ENCODE results near the gene EOLA1. TPM values are rescaled to one million over a fixed set of nuclear protein-coding genes. Genes with fewer than 3 reads are reported as not detected.
"Not testable (repeated sequence)": the region's sequence is repeated elsewhere in the genome, so short reads cannot be mapped to it uniquely, and the experiment has no call there.

Gene EOLA1
- total and polyA plus RNA-seq, 7 donors, result 23.9 to 36.6 (median 24.8) TPM

DNA sequence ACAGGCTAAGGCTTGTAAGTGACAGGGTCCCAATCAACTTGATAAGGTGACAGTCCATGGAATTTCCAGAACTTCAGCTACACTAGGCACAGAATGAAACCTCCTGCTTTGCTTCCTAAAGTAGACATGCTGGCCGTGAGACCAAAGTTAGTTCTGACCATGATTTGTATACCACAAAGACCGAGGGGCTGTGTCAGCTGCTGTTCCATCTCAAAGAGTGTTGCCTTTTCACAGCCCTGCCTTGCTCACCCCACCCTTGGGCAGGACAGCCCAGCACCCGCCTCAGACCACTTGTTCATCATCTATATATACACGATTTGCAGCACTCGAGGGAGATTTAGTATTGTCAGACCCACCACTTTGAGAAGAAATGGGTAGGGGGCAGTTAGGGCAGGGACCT is 41.0 kb upstream of the EOLA1 start:
- DNase-seq, result no peak
- Histone ChIP-seq H3K27ac (no peak overlapping the region), H3K27me3 (ENCODE audit: insufficient read depth in 3 of 3, low read length in 2 of 3) (no peaks in the 10 kb centered on the region), H3K36me3 (ENCODE audit: insufficient read depth in 1 of 2, low read depth in 1 of 2) (peaks cover 2 to 55% of the 10 kb centered on the region in 2 donors), H3K4me1 (peaks cover 3% of the 10 kb centered on the region), H3K9me3 (no peaks in the 10 kb centered on the region), H3K4me3 (no peak overlapping the region)
- ATAC-seq, result no peak
- TF ChIP-seq, protein P1, sequence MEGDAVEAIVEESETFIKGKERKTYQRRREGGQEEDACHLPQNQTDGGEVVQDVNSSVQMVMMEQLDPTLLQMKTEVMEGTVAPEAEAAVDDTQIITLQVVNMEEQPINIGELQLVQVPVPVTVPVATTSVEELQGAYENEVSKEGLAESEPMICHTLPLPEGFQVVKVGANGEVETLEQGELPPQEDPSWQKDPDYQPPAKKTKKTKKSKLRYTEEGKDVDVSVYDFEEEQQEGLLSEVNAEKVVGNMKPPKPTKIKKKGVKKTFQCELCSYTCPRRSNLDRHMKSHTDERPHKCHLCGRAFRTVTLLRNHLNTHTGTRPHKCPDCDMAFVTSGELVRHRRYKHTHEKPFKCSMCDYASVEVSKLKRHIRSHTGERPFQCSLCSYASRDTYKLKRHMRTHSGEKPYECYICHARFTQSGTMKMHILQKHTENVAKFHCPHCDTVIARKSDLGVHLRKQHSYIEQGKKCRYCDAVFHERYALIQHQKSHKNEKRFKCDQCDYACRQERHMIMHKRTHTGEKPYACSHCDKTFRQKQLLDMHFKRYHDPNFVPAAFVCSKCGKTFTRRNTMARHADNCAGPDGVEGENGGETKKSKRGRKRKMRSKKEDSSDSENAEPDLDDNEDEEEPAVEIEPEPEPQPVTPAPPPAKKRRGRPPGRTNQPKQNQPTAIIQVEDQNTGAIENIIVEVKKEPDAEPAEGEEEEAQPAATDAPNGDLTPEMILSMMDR (IDR thresholded peaks at IDR 0.05), result no peak
- WGBS, 3 donors, result 56 to 78% (median 69%) methylated on average over 5 of the region's 5 CpGs
- intact Hi-C loops (cut with DNase I), result loop anchor here in 1 of 2 donors (10.0 kb wide), 2 partner anchors 135 to 545 kb away; partner anchors contain the start of gene TMEM185A

DNA sequence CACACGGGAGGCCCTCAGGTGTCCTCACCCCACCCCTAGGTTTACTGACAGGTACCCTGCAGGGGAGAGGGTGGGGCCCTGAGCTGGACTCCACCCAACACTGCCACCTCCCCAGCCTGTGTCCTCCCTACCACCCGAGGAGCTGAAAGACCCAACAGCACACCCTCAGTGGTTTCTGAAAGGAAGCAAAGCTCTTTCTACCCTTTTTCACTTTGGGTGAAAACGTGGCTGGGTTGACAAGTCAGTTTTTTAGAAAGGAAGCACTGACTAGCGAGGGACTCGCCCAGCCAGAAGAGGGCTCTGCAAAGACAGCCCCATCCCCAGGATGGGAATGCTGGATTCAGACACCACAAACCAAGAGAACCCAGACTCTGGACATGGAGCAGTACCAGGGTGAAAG is 37.9 kb upstream of the EOLA1 start:
- not testable (repeated sequence) for ATAC-seq; DNase-seq; H3K27me3 ChIP-seq (ENCODE audit: insufficient read depth in 3 of 3, low read length in 2 of 3); H3K4me3 ChIP-seq; H3K27ac ChIP-seq; H3K4me1 ChIP-seq; H3K9me3 ChIP-seq
- intact Hi-C loops (cut with DNase I), result loop anchor here in 1 of 2 donors (10.0 kb wide), 2 partner anchors 132 to 542 kb away; partner anchors contain the start of gene TMEM185A
- 66 to 83% (median 72%) methylated on average over 4 to 5 of the region's 5 CpGs for WGBS, 3 donors
- peaks cover 0 to 25% of the 10 kb centered on the region in 2 donors for H3K36me3 ChIP-seq (ENCODE audit: insufficient read depth in 1 of 2, low read depth in 1 of 2)

DNA sequence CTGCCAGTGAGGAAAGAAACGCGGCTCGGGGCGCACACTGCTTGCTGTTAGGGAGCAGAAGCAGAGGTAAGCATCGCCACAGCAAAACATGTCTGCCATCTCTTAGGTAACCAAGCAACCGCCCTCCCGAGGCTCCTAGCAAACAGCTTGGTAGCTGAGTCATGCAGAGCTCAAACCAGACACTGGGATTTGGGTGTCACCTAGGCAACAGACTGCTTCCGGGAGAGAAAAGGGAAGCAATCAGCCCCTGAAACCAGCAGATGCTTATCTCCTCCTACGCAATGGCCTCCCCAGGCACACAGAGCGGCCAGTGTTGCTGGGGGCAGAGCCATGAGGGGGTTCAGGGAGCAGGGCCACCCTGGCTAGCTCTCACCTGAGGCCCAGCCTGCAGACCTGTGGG is 37.4 kb upstream of the EOLA1 start:
- ATAC-seq (peak in 3 of 4 donors; percentile 22 to 40 (median 23)), DNase-seq (peak in 1 of 2 donors; percentile 44)
- H3K27ac ChIP-seq; H3K9me3 ChIP-seq; H3K27me3 ChIP-seq (ENCODE audit: insufficient read depth in 3 of 3, low read length in 2 of 3); H3K4me1 ChIP-seq; H3K4me3 ChIP-seq: not testable (repeated sequence)
- WGBS, 3 donors, result 46 to 61% (median 50%) methylated on average over 1 to 6 of the region's 10 CpGs
- H3K36me3 ChIP-seq (ENCODE audit: insufficient read depth in 1 of 2, low read depth in 1 of 2), result peaks cover 0 to 22% of the 10 kb centered on the region in 2 donors
- intact Hi-C loops (cut with DNase I), result loop anchor here in 1 of 2 donors (10.0 kb wide), 2 partner anchors 131 to 541 kb away; partner anchors contain the start of gene TMEM185A

DNA sequence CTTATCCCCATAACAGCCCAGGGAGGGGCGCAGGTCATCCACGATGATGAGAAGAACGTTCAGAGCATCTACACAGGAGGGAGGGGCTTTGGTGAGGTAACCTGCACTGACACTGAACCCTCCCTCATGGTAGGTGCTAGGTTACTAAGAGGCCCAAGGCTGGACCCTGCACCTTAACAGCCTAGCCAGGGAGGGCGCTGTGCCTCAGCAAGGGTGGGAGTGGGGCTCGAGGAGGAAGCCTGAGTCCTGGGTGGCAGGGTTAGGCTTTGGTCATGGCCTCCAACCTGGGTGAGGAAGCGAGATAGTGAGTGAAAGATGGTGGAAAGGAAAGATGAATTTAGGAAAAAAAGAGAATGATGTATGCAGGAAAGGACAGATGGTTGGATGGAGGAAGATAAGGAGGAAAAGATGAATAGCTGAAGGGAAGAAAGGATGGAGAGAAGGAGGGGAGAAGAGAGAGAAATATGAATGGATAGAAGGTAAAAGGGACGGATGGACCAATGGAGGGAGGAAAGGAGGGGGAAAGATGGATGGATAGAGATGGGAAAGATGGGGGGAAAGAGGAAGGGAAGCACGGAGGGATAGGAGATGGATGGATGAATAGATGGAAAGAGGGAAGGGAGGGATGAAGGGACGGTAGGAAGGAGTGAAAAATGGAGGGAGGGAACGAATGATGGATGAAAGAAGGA is 36.4 kb upstream of the EOLA1 start:
- 35 to 49% (median 48%) methylated on average over 10 of the region's 10 CpGs for WGBS, 3 donors
- Histone ChIP-seq H3K4me1 (peaks cover 3% of the 10 kb centered on the region), H3K27ac (peak overlapping the region; percentile 87), H3K36me3 (ENCODE audit: insufficient read depth in 1 of 2, low read depth in 1 of 2) (peaks cover 0 to 22% of the 10 kb centered on the region in 2 donors), H3K9me3 (no peaks in the 10 kb centered on the region), H3K4me3 (peak overlapping the region; percentile 76), H3K27me3 (ENCODE audit: insufficient read depth in 3 of 3, low read length in 2 of 3) (no peaks in the 10 kb centered on the region)
- TF ChIP-seq, protein P1 (IDR thresholded peaks at IDR 0.05), result no peak
- ATAC-seq (peak in 3 of 4 donors; percentile 23 to 42 (median 26)), DNase-seq (no peak)
- intact Hi-C loops (cut with DNase I), result loop anchor here in 1 of 2 donors (10.0 kb wide), 2 partner anchors 130 to 540 kb away; partner anchors contain the start of gene TMEM185A

DNA sequence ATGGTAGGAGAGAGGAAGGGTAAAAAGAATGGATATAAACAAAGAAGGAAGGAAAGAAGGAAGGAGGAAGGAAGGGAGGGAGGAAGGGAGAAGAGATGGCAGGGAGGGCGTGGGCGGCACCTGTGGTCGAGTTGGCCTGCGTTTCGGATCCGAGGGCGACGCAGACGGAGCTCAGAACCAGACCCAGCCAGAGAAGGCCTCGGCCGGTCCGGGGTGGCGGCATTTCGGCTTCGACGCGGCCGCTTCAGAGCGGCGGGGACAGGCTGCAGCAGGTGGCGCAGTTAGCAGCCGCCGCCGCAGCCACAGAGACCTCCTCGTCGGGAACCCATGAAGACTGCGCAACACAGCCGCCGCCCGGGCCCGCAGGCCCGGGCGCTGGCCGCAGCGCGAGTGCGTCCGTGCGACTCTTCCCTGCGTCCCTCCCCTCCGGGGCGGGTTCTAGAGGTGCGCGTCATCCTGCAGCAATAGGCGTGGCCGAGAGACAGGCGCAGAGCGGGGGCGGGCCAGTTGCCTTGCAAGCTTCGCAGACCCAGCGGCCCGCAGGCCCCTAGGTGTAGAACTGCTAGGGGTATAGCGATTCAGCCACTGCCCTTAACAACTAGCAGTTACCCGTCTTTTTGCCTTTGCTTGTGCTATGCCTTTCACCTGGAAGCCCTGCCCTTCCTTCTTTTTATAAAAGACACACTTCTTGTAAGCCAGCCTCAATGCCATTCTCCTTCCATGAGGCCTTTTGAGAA is 35.7 kb upstream of the EOLA1 start, which contains the start of gene IDS:
IDS (minus strand) TSS at position 392 of the 737 bp plus-strand sequence; CDS start at position 223, 169 bp downstream.
- H3K4me3 ChIP-seq, result peak within 1 kb of the TSS; percentile 76
- no peaks in the 10 kb centered on the region for H3K27me3 ChIP-seq (ENCODE audit: insufficient read depth in 3 of 3, low read length in 2 of 3)
- H3K36me3 ChIP-seq (ENCODE audit: insufficient read depth in 1 of 2, low read depth in 1 of 2), result peaks cover 0 to 17% of the 10 kb centered on the region in 2 donors
- DNase-seq (peak; percentile 89 to 93), ATAC-seq (peak; percentile 96 to 98 (median 98))
- WGBS, 3 donors, result 1 to 28% (median 1%) methylated on average over 13 to 54 of the region's 54 CpGs
- H3K27ac ChIP-seq, result peak within 1 kb of the TSS; percentile 87
- intact Hi-C loops (cut with DNase I), result loop anchor here in 1 of 2 donors (10.0 kb wide), 2 partner anchors 130 to 540 kb away; partner anchors contain the start of gene TMEM185A
- no peaks in the 10 kb centered on the region for H3K9me3 ChIP-seq
- peaks cover 3% of the 10 kb centered on the region for H3K4me1 ChIP-seq
- TF ChIP-seq, protein P1 (IDR thresholded peaks at IDR 0.05), result no peak

All from psoas muscle (tissue), 8 donors.